Mesenchymal stem cell (in vitro differentiated cells and primary cell): Measurements from ENCODE around the gene C11orf54.
A peak's percentile ranks its signal among the peaks of the same experiment; 100 is the strongest.

Experiments
- DNase-seq: peaks from one replicate; pipeline ENCODE4 v3.0.0-alpha.2; 2013
- H2AFZ ChIP-seq: one replicate; pipeline ENCODE4 v1.6.1; 2013; ENCODE audit warnings: low read depth, mild to moderate bottlenecking, control low read depth, inconsistent platforms, low read length, moderate library complexity
- H2AK5ac ChIP-seq: 2 replicates; pipeline ENCODE4 v1.6.1; 2013; ENCODE audit warnings: low read length, moderate library complexity, mild to moderate bottlenecking, inconsistent platforms; ENCODE audit not compliant: severe bottlenecking
- H2BK120ac ChIP-seq: one replicate; pipeline ENCODE4 v1.6.1; 2013; ENCODE audit warnings: low read depth, mild to moderate bottlenecking, inconsistent platforms, low read length, moderate library complexity
- H2BK12ac ChIP-seq, 2 experiments: one replicate each; pipeline ENCODE4 v1.6.1; 2013; ENCODE audit warnings: inconsistent platforms in 2 of 2, low read length in 2 of 2, mild to moderate bottlenecking in 2 of 2, moderate library complexity in 2 of 2, control low read depth in 1 of 2
- H2BK15ac ChIP-seq: one replicate; pipeline ENCODE4 v1.6.1; 2013; ENCODE audit warnings: mild to moderate bottlenecking, low read depth, inconsistent platforms; ENCODE audit not compliant: poor library complexity, severe bottlenecking
- H2BK5ac ChIP-seq: 2 replicates; pipeline ENCODE4 v1.6.1; 2013; ENCODE audit warnings: low read depth, mild to moderate bottlenecking, low read length, control low read depth, inconsistent platforms; ENCODE audit not compliant: poor library complexity, severe bottlenecking
- H3K14ac ChIP-seq, 2 experiments: one replicate each; pipeline ENCODE4 v1.6.1; 2013; ENCODE audit warnings: inconsistent platforms in 2 of 2, low read length in 2 of 2, control low read depth in 1 of 2, mild to moderate bottlenecking in 1 of 2, moderate library complexity in 1 of 2
- H3K18ac ChIP-seq, 2 experiments: one replicate each; pipeline ENCODE4 v1.6.1; 2013; ENCODE audit warnings: inconsistent platforms in 2 of 2, low read length in 2 of 2, control low read depth in 1 of 2, low read depth in 1 of 2, mild to moderate bottlenecking in 1 of 2
- H3K23ac ChIP-seq, 2 experiments: one replicate each; pipeline ENCODE4 v1.6.1; 2013; ENCODE audit warnings: inconsistent platforms in 2 of 2, low read length in 2 of 2, mild to moderate bottlenecking in 2 of 2, moderate library complexity in 2 of 2, control low read depth in 1 of 2
- H3K27ac ChIP-seq: 2 replicates; pipeline ENCODE4 v1.5.1; 2013; ENCODE audit warnings: mild to moderate bottlenecking, moderate library complexity, low read length, control low read depth, inconsistent platforms; ENCODE audit not compliant: poor library complexity, severe bottlenecking
- H3K27me3 ChIP-seq, 2 experiments: 2 replicates each; pipeline versions ENCODE4 v1.6.1 to v1.7.0; 2013; ENCODE audit warnings: low read length in 2 of 2, mild to moderate bottlenecking in 2 of 2, moderate library complexity in 2 of 2, control low read depth in 1 of 2, inconsistent platforms in 1 of 2; ENCODE audit not compliant: control insufficient read depth in 1 of 2, insufficient read depth in 1 of 2
- H3K36me3 ChIP-seq, 2 experiments: 2 replicates each; pipeline versions ENCODE4 v1.6.1 to v1.7.0; 2013; ENCODE audit warnings: low read length in 2 of 2, control low read depth in 1 of 2, inconsistent platforms in 1 of 2, low read depth in 1 of 2, mild to moderate bottlenecking in 1 of 2; ENCODE audit not compliant: insufficient read depth in 2 of 2, control insufficient read depth in 1 of 2
- H3K4ac ChIP-seq, 2 experiments: one replicate each; pipeline ENCODE4 v1.6.1; 2013; ENCODE audit warnings: inconsistent platforms in 2 of 2, low read length in 2 of 2, mild to moderate bottlenecking in 2 of 2, moderate library complexity in 2 of 2, control low read depth in 1 of 2, low read depth in 1 of 2
- H3K4me1 ChIP-seq: 2 replicates; pipeline ENCODE4 v1.6.1; 2013; ENCODE audit warnings: low read depth, low read length, control low read depth; ENCODE audit not compliant: control insufficient read depth, insufficient read depth
- H3K4me2 ChIP-seq: 2 replicates; pipeline ENCODE4 v1.6.1; 2013; ENCODE audit warnings: low read length, mild to moderate bottlenecking, inconsistent platforms; ENCODE audit not compliant: poor library complexity, severe bottlenecking
- H3K4me3 ChIP-seq, 2 experiments: 2 replicates each; pipeline versions ENCODE4 v1.5.1 to v1.7.0; 2013; ENCODE audit warnings: low read length in 2 of 2, mild to moderate bottlenecking in 2 of 2, control low read depth in 1 of 2, low read depth in 1 of 2; ENCODE audit not compliant: insufficient read depth in 1 of 2
- H3K79me1 ChIP-seq: replicated peaks from 2 replicates; pipeline ENCODE4 v1.6.1; 2013; ENCODE audit warnings: mild to moderate bottlenecking, control low read depth, low read length, inconsistent platforms; ENCODE audit not compliant: poor library complexity, severe bottlenecking
- H3K9ac ChIP-seq: 2 replicates; pipeline ENCODE4 v1.7.0; 2013; ENCODE audit warnings: mild to moderate bottlenecking, low read length, moderate library complexity
- H3K9me3 ChIP-seq: 2 replicates; pipeline ENCODE4 v1.7.0; 2013; ENCODE audit warnings: mild to moderate bottlenecking, low read length; ENCODE audit not compliant: control insufficient read depth
- H4K8ac ChIP-seq: one replicate; pipeline ENCODE4 v1.6.1; 2013; ENCODE audit warnings: inconsistent platforms, mild to moderate bottlenecking, low read length, moderate library complexity
- H4K91ac ChIP-seq: one replicate; pipeline ENCODE4 v1.6.1; 2013; ENCODE audit warnings: mild to moderate bottlenecking, low read length, inconsistent platforms
- WGBS: methylation state at CpG from one replicate; pipeline ENCODE4 v1.1.7; 2013; ENCODE audit warnings: mixed read lengths; 5-methylcytosine and 5-hydroxymethylcytosine counted together

Gene C11orf54

DNA sequence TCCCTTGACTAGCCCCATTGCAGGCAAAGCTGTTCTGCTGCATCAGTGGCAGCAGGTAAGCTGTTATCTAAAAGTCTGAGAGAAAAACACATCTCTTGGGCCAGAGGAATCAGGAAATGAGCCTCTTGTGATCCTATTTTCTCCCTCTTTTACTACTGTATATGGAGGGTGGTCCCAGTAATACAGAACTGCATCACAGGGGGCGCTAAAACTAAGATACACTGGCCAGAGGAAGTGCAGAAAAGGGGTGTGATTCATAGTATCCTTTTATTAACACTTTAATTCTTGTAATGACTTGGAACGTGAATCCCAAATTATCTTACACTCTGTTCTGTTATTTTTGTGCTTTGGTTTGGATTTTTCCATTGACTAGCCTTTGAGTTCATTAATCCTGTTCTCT, 33.8 kb downstream of the C11orf54 start:
- Histone ChIP-seq H3K36me3 (peaks cover 0 to 2% of the 10 kb centered on the region in 2 experiments), H2BK120ac (no peak overlapping the region), H3K79me1 (no peaks in the 10 kb centered on the region), H3K14ac (no peak overlapping the region), H4K8ac (no peak overlapping the region), H2BK5ac (no peak overlapping the region), H2AFZ (no peak overlapping the region), H3K4me2 (no peak overlapping the region), H3K18ac (no peak overlapping the region), H2BK15ac (no peak overlapping the region), H3K9ac (no peak overlapping the region), H3K27me3 (no peaks in the 10 kb centered on the region), H2AK5ac (no peak overlapping the region), H4K91ac (no peak overlapping the region), H3K23ac (no peak overlapping the region), H3K4me3 (no peak overlapping the region), H3K9me3 (no peaks in the 10 kb centered on the region), H3K27ac (no peak overlapping the region), H2BK12ac (no peak overlapping the region), H3K4me1 (no peaks in the 10 kb centered on the region), H3K4ac (no peak overlapping the region)
- peak; percentile 18 for DNase-seq
- WGBS: 0% methylated on average over 1 of the region's 2 CpGs

DNA sequence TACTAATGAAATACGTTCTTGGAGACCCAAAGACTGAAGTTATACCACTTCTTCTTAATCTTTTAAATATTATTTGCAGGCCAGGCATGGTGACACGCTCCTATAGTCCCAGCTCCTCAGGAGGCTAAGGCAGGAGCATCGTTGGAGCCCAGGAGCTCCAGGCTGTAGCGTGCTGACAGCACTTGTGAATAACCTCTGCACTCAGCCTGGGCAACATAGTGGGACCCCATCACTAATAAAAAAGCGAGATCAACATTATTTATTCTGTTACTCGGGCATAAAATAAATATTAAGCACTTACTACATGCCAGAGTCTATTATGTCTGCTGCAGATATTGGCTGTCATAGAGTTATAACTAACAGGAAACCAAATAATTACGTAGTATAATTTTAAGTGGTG, 41.9 kb downstream of the C11orf54 start:
- no peak overlapping the region for H2BK12ac ChIP-seq
- peak overlapping the region; percentile 60 for H4K8ac ChIP-seq
- DNase-seq: no peak
- H3K23ac ChIP-seq: no peak overlapping the region
- H3K9ac ChIP-seq: peak overlapping the region; percentile 97
- WGBS: 91% methylated on average over 4 of the region's 7 CpGs
- H3K79me1 ChIP-seq: peaks cover 4% of the 10 kb centered on the region
- no peak overlapping the region for H2AFZ ChIP-seq
- no peaks in the 10 kb centered on the region for H3K27me3 ChIP-seq
- H3K9me3 ChIP-seq: no peaks in the 10 kb centered on the region
- H3K4me2 ChIP-seq: peak overlapping the region; percentile 82
- H2BK120ac ChIP-seq: no peak overlapping the region
- no peak overlapping the region for H3K14ac ChIP-seq
- H3K27ac ChIP-seq: no peak overlapping the region
- H2BK15ac ChIP-seq: no peak overlapping the region
- peak overlapping the region; percentile 61 for H2AK5ac ChIP-seq
- peaks cover 5% of the 10 kb centered on the region for H3K4me1 ChIP-seq
- H3K18ac ChIP-seq: no peak overlapping the region
- H4K91ac ChIP-seq: no peak overlapping the region
- no peak overlapping the region for H3K4ac ChIP-seq
- H3K4me3 ChIP-seq: peak overlapping the region in 1 of 2 experiments; percentile 91
- no peak overlapping the region for H2BK5ac ChIP-seq
- peaks cover 2 to 6% of the 10 kb centered on the region in 2 experiments for H3K36me3 ChIP-seq

DNA sequence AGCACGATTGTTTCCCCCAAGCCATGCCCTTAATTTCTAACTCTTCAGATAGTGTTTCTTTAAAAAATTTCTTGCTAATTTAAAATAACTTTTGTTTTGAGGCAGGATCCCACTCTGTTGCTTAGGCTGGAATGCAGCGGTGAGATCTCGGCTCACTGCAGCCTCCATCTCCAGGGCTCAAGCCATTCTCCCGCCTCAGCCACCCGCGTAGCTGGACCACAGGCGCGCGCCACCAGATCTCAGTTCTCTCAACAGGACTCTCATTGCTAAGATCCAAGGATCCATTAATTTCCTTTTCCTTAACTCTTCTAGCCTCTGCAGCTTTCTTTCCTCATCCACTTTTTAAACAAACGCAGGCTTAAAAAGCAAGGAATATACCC, 42.3 kb downstream of the C11orf54 start:
- Histone ChIP-seq H3K4me2 (peak overlapping the region; percentile 82), H4K8ac (peak overlapping the region; percentile 80), H3K9ac (peak overlapping the region; percentile 97), H3K27me3 (no peaks in the 10 kb centered on the region), H2BK15ac (no peak overlapping the region), H3K27ac (peak overlapping the region; percentile 54), H2BK120ac (peak overlapping the region; percentile 34), H3K4me3 (peak overlapping the region; percentile 58 to 91), H3K23ac (no peak overlapping the region), H3K18ac (no peak overlapping the region), H2BK5ac (no peak overlapping the region), H2BK12ac (no peak overlapping the region), H2AK5ac (no peak overlapping the region), H3K4ac (no peak overlapping the region), H3K36me3 (peaks cover 2 to 9% of the 10 kb centered on the region in 2 experiments), H3K9me3 (no peaks in the 10 kb centered on the region), H4K91ac (no peak overlapping the region), H3K4me1 (peaks cover 5% of the 10 kb centered on the region), H3K79me1 (peaks cover 4% of the 10 kb centered on the region), H2AFZ (no peak overlapping the region), H3K14ac (no peak overlapping the region)
- no peak for DNase-seq
- WGBS: 0% methylated on average over 9 of the region's 10 CpGs

DNA sequence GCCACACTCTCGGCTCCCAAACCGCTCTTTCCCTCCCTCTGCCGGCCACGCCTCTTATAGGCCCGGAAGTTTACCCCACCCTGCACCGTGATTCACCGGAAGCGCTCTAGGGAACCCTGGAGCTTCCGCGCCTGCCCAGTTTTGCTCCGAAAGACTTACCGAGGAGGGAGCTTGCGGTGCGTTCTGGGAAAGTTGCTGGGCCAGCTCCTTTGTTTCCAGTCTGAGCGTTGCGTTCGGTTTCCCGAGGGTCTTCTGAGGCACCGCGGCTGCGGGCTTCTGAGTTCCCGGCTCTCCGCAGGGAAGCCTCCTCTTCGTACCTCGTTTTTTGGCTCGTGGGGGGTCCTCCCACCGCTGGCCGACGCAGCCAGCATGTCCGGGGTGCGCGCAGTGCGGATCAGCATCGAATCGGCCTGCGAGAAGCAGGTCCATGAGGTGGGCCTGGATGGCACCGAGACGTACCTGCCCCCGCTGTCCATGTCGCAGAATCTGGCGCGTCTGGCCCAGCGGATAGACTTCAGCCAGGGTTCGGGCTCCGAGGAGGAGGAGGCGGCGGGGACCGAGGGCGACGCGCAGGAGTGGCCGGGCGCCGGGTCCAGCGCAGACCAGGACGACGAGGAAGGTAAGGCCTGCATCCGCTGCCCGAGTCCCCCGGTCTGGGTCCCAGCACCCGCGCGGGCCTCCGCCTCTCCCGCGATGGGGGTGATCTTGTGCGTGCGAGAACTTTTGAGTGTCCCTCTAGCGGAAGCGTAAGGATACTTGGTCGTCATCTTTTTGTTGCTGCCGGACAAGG, 42.9 kb downstream of the C11orf54 start, which contains the start of gene MED17:
TSS of gene MED17 (plus strand) at position 138 of the 790 bp plus-strand sequence. CDS start at position 370, 232 bp downstream.
- Histone ChIP-seq H3K36me3 (peaks cover 2 to 14% of the 10 kb centered on the region in 2 experiments), H3K23ac (peak within 1 kb of the TSS in 1 of 2 experiments; percentile 90), H3K4me3 (peak within 1 kb of the TSS; percentile 91 to 99), H3K9me3 (no peaks in the 10 kb centered on the region), H3K79me1 (peaks cover 4% of the 10 kb centered on the region), H3K4me2 (peak within 1 kb of the TSS; percentile 84), H3K4me1 (peaks cover 5% of the 10 kb centered on the region), H3K4ac (peak within 1 kb of the TSS; percentile 98 to 100), H3K9ac (peak within 1 kb of the TSS; percentile 97), H3K14ac (peak within 1 kb of the TSS in 1 of 2 experiments; percentile 100), H2BK120ac (peak within 1 kb of the TSS; percentile 44), H4K91ac (peak within 1 kb of the TSS; percentile 93), H3K18ac (peak within 1 kb of the TSS; percentile 89 to 100), H3K27ac (peak within 1 kb of the TSS; percentile 99), H2BK5ac (peak within 1 kb of the TSS; percentile 96), H2BK15ac (peak within 1 kb of the TSS; percentile 12), H2AFZ (peak within 1 kb of the TSS; percentile 97), H3K27me3 (no peaks in the 10 kb centered on the region), H2AK5ac (peak within 1 kb of the TSS; percentile 61), H4K8ac (peak within 1 kb of the TSS; percentile 91), H2BK12ac (peak within 1 kb of the TSS; percentile 6 to 42)
- WGBS: under 1% methylated on average over 67 of the region's 72 CpGs
- DNase-seq: peak; percentile 95
